NCI-H2196 (cell line): ENCODE data around the gene HSPB9.
"Not testable (repeated sequence)": the region's sequence is repeated elsewhere in the genome, so short reads cannot be mapped to it uniquely, and the experiment has no call there.

Experiments
- DNase-seq: peaks from one replicate; lab custom pipeline; 2025; ENCODE audit not compliant: unreplicated experiment; lab: John Stamatoyannopoulos, UW

Gene HSPB9

GRCh38 chr17:42140690-42141089 is 18.1 kb downstream of the HSPB9 start:
- DNase-seq: not testable (repeated sequence)

- no peak for DNase-seq
Observed at GRCh38 chr17:42141382-42141781, 18.8 kb downstream of the HSPB9 start.

- no peak for DNase-seq
Observed at GRCh38 chr17:42142371-42142896, 19.8 kb downstream of the HSPB9 start.

- not testable (repeated sequence) for DNase-seq
Observed at GRCh38 chr17:42143138-42143537, 20.5 kb downstream of the HSPB9 start.

- DNase-seq: no peak
Observed at GRCh38 chr17:42146911-42147607, 24.5 kb downstream of the HSPB9 start.

- DNase-seq: no peak
Observed at GRCh38 chr17:42153919-42154742, 31.5 kb downstream of the HSPB9 start.

GRCh38 chr17:42155614-42156045 is 33.0 kb downstream of the HSPB9 start:
- DNase-seq: no peak

- DNase-seq: no peak
Observed at GRCh38 chr17:42159796-42160530, 37.4 kb downstream of the HSPB9 start.

- DNase-seq: no peak
Observed at GRCh38 chr17:42160531-42160910, 37.9 kb downstream of the HSPB9 start.

GRCh38 chr17:42163113-42163512 is 40.5 kb downstream of the HSPB9 start:
- no peak for DNase-seq

- DNase-seq: no peak
Observed at GRCh38 chr17:42163696-42164407, 41.2 kb downstream of the HSPB9 start.

- no peak for DNase-seq
Observed at GRCh38 chr17:42165751-42166150, 43.1 kb downstream of the HSPB9 start.

GRCh38 chr17:42166196-42166763 is 43.7 kb downstream of the HSPB9 start:
- no peak for DNase-seq

- DNase-seq: no peak
Observed at GRCh38 chr17:42167807-42168206, 45.2 kb downstream of the HSPB9 start.

- no peak for DNase-seq
Observed at GRCh38 chr17:42169351-42169750, 46.7 kb downstream of the HSPB9 start.

GRCh38 chr17:42171831-42172230 is 49.2 kb downstream of the HSPB9 start:
- no peak for DNase-seq
